Endothelial cell of umbilical vein (primary cell): Measurements from ENCODE around the gene NRAS. TPM values are rescaled to one million over a fixed set of nuclear protein-coding genes. Genes with fewer than 3 reads are reported as not detected.

Source experiments
- BruUV-seq: library from RNA; stranded (reverse); fragments of 400-500 nt; replicated peaks from 2 replicates; lab custom pipeline; 2021; lab: Mats Ljungman, UMichigan
- CTCF ChIA-PET: fragments of 300-600, 350-600 bp; sonication (Branson Sonifier 250); formaldehyde crosslinking; loops from one replicate; lab custom pipeline; 2021; ENCODE audit warnings: antibody characterized with exemption, inconsistent platforms; lab: Charles Lee
- POLR2A ChIA-PET: fragments of 300-600, 350-600 bp; sonication (Branson Sonifier 250); formaldehyde crosslinking; loops from one replicate; lab custom pipeline; 2021; ENCODE audit warnings: antibody characterized with exemption, inconsistent platforms; lab: Charles Lee
- DNase-seq: peaks from one replicate; pipeline ENCODE4 v3.0.0-alpha.2; 2011; ENCODE audit warnings: low read depth, low spot score
- FAIRE-seq: peaks from 2 replicates; lab custom pipeline; 2011; peaks lifted over from hg19 to GRCh38; lab: Jason Lieb, UNC
- H2AFZ ChIP-seq: 2 replicates; pipeline ENCODE4 v1.6.0; 2012; ENCODE audit warnings: low read depth, low read length, control low read depth, inconsistent platforms
- H3K27ac ChIP-seq: 2 replicates; pipeline ENCODE4 v1.5.1; 2011; ENCODE audit warnings: low read depth, mild to moderate bottlenecking, control low read depth, low read length, moderate library complexity; ENCODE audit not compliant: insufficient read depth
- H3K27me3 ChIP-seq, 2 experiments: 2 replicates each; pipeline versions ENCODE4 v1.6.0 to v1.6.1; 2011; ENCODE audit warnings: low read length in 2 of 2, mixed read lengths in 1 of 2; ENCODE audit not compliant: control insufficient read depth in 2 of 2, insufficient read depth in 2 of 2
- H3K36me3 ChIP-seq, 2 experiments: 2 replicates in 1 of 2; 3 replicates in 1 of 2; pipeline ENCODE4 v1.5.1; 2011; ENCODE audit warnings: low read length in 2 of 2, mild to moderate bottlenecking in 1 of 2, moderate library complexity in 1 of 2; ENCODE audit not compliant: control insufficient read depth in 2 of 2, insufficient read depth in 2 of 2; ENCODE audit errors: extremely low read depth in 1 of 2
- H3K4me1 ChIP-seq: 3 replicates; pipeline ENCODE4 v1.5.1; 2011; ENCODE audit warnings: mild to moderate bottlenecking, low read length; ENCODE audit not compliant: control insufficient read depth, insufficient read depth; ENCODE audit errors: extremely low read depth
- H3K4me2 ChIP-seq: 2 replicates; pipeline ENCODE4 v1.6.1; 2011; ENCODE audit warnings: low read length, control low read depth, mixed read lengths; ENCODE audit not compliant: insufficient read depth
- H3K4me3 ChIP-seq, 3 experiments: fragments of 200-600 bp in 1 of 3; sonication (generic), shearing (Covaris generic) in 1 of 3; replicated peaks in 1 of 3; 2 replicates each; pipeline ENCODE4 v1.5.1; 2011 to 2016; ENCODE audit warnings: control low read depth in 3 of 3, low read length in 3 of 3, mild to moderate bottlenecking in 2 of 3, inconsistent platforms in 1 of 3, low read depth in 1 of 3, moderate library complexity in 1 of 3; ENCODE audit not compliant: insufficient read depth in 1 of 3
- H3K79me2 ChIP-seq: 2 replicates; pipeline ENCODE4 v1.6.0; 2012; ENCODE audit warnings: low read length, inconsistent platforms; ENCODE audit not compliant: control insufficient read depth, insufficient read depth
- H3K9ac ChIP-seq: replicated peaks from 2 replicates; pipeline ENCODE3; 2011; ENCODE audit warnings: low read length, control low read depth; ENCODE audit not compliant: insufficient read depth; ENCODE audit errors: extremely low read depth
- H3K9me1 ChIP-seq: replicated peaks from 3 replicates; pipeline ENCODE4 v1.6.0; 2011; ENCODE audit warnings: mild to moderate bottlenecking, low read length; ENCODE audit not compliant: control insufficient read depth, insufficient read depth; ENCODE audit errors: extremely low read depth
- H3K9me3 ChIP-seq: replicated peaks from 2 replicates; pipeline ENCODE4 v1.5.1; 2012; ENCODE audit warnings: low read length, inconsistent platforms; ENCODE audit not compliant: control insufficient read depth, insufficient read depth
- H4K20me1 ChIP-seq: replicated peaks from 2 replicates; pipeline ENCODE3; 2011; ENCODE audit warnings: mild to moderate bottlenecking, low read length; ENCODE audit not compliant: control insufficient read depth, insufficient read depth; ENCODE audit errors: extremely low read depth
- CTCF ChIP-seq, 2 donors: IDR thresholded peaks; 1 replicate in 1 of 2; 2 replicates in 1 of 2; pipeline ENCODE4 v1.5.1; 2011; ENCODE audit warnings: low read length in 2 of 2, mild to moderate bottlenecking in 2 of 2, moderate library complexity in 2 of 2, control low read depth in 1 of 2, inconsistent platforms in 1 of 2, low read depth in 1 of 2; ENCODE audit not compliant: insufficient read depth in 1 of 2; ENCODE audit errors: extremely low read depth in 1 of 2
- EZH2 ChIP-seq: IDR thresholded peaks from 2 replicates; pipeline ENCODE4 v1.6.1; 2012; ENCODE audit warnings: borderline replicate concordance, low read depth, mild to moderate bottlenecking, moderate library complexity, low read length, inconsistent platforms; ENCODE audit not compliant: severe bottlenecking
- FOS ChIP-seq: IDR thresholded peaks from 2 replicates; pipeline ENCODE4 v1.6.1; 2011; ENCODE audit warnings: mild to moderate bottlenecking, low read length, moderate library complexity, borderline replicate concordance; ENCODE audit not compliant: insufficient read depth
- GATA2 ChIP-seq: IDR thresholded peaks from 2 replicates; pipeline ENCODE4 v1.7.0; 2011; ENCODE audit warnings: low read depth, mild to moderate bottlenecking, moderate library complexity, mixed read lengths, low read length; ENCODE audit not compliant: insufficient read length, insufficient read depth
- JUN ChIP-seq: IDR thresholded peaks from 2 replicates; pipeline ENCODE4 v1.6.1; 2011; ENCODE audit warnings: borderline replicate concordance, low read depth; ENCODE audit not compliant: insufficient read length, insufficient read depth
- MYC ChIP-seq: IDR thresholded peaks from one replicate; pipeline ENCODE4 v1.6.1; 2011; ENCODE audit warnings: mild to moderate bottlenecking, low read depth, low read length
- POLR2A ChIP-seq: IDR thresholded peaks from 2 replicates; pipeline ENCODE4 v1.6.1; 2012; ENCODE audit warnings: low read depth, mild to moderate bottlenecking, control low read depth, low read length
- POLR2AphosphoS5 ChIP-seq: IDR thresholded peaks from 2 replicates; pipeline ENCODE4 v1.6.1; 2012; ENCODE audit warnings: low read depth, mild to moderate bottlenecking, control low read depth, low read length, moderate library complexity; ENCODE audit not compliant: insufficient read depth
- dilution Hi-C: fragments of 300-500 bp; cut with MboI; formaldehyde crosslinking; loops from one replicate; pipeline ENCODE4 v1.15.0; 2019; ENCODE audit warnings: low sequenced_read_pairs; ENCODE audit not compliant: extremely low pct_ligation_motif_present
- intact Hi-C: fragments of 100-400 bp; cut with micrococcal nuclease; formaldehyde crosslinking; loops from one replicate; pipeline ENCODE4 v1.10.0; 2022
- polyA plus RNA-seq, 4 experiments: library from polyadenylated mRNA; depleted of rRNA in 3 of 4; stranded (reverse) in 3 of 4; unstranded in 1 of 4; fragments of >200 nt; gene quantifications; 2 replicates each; pipeline versions ENCODE4 v1.2.1 to v1.2.3, GENCODE V29; 2011 to 2012; ENCODE audit warnings: missing spikeins in 1 of 4
- total RNA-seq: library from RNA; stranded (reverse); gene quantifications from 2 replicates; pipeline ENCODE4 v1.2.3, GENCODE V29; 2021
- TF ChIP-seq, protein P1 (sequence below): IDR thresholded peaks from 2 replicates; pipeline ENCODE4 v1.6.1; 2011; ENCODE audit not compliant: insufficient read depth, insufficient read length

NRAS gene
- total and polyA plus RNA-seq, 2 donors (not counting 3 experiments of a cell fraction or from before 2014, with no cell fraction given), result 29.4 to 76.5 TPM

- H3K27ac ChIP-seq, result no peak overlapping the region
- no TSS peak for BruUV-seq
- peaks cover 2 to 11% of the 10 kb centered on the region in 2 experiments for H3K27me3 ChIP-seq
- TF ChIP-seq JUN (no peak), POLR2AphosphoS5 (no peak), GATA2 (no peak), CTCF (IDR thresholded peaks at IDR 0.05; ENCODE audit: extremely low read depth in 1 of 2, insufficient read depth in 1 of 2, low read depth in 1 of 2, low read length in 2 of 2) (no peak), POLR2A (no peak)
- H3K36me3 ChIP-seq, result no peaks in the 10 kb centered on the region
- no peaks in the 10 kb centered on the region for H3K79me2 ChIP-seq
- H2AFZ ChIP-seq, result no peak overlapping the region
- H3K9ac ChIP-seq, result no peak overlapping the region
- H3K9me3 ChIP-seq, result no peaks in the 10 kb centered on the region
- H3K4me2 ChIP-seq, result no peak overlapping the region
- peaks cover 11% of the 10 kb centered on the region for H3K4me1 ChIP-seq
- FAIRE-seq (no peak), DNase-seq (no peak)
- dilution Hi-C loops, result no loop called here
- H3K4me3 ChIP-seq, result no peak overlapping the region
- no peaks in the 10 kb centered on the region for H3K9me1 ChIP-seq
- no peaks in the 10 kb centered on the region for H4K20me1 ChIP-seq
- intact Hi-C loops, result no loop called here
- CTCF ChIA-PET, result interaction anchor here (1.0 to 1.5 kb wide), 4 partner anchors 25 to 385 kb away, joined by 3 read pairs; no protein-coding TSS in a partner anchor
- POLR2A ChIA-PET, result no interaction called here
Observed at GRCh38 chr1:114668373-114668772, 48.2 kb downstream of the NRAS start.

DNA sequence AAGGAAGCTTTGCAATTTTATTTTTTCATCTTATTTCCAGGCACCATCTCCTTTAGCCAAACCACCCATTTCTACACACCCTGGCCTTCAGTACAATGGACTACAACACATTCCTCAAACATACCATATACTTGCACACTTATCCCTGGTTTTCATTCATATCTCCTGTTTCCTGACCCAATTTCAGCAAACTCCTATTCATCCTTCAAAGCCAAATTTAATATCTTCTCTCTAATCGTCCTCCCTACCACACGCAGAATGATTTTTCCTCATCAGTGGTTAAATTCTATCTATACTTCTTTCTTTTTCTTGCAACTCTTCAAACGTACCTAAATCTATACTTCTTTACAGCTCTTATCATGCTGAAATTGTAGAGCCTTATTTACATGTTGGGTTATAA lies 49.6 kb downstream of the NRAS start:
- Histone ChIP-seq H3K27me3 (peaks cover 2 to 4% of the 10 kb centered on the region in 2 experiments), H3K36me3 (no peaks in the 10 kb centered on the region), H3K4me1 (peaks cover 11% of the 10 kb centered on the region), H3K79me2 (no peaks in the 10 kb centered on the region), H2AFZ (no peak overlapping the region), H3K4me3 (no peak overlapping the region), H3K9me1 (no peaks in the 10 kb centered on the region), H3K9ac (no peak overlapping the region), H3K9me3 (no peaks in the 10 kb centered on the region), H4K20me1 (no peaks in the 10 kb centered on the region), H3K27ac (no peak overlapping the region), H3K4me2 (no peak overlapping the region)
- dilution Hi-C loops (no loop called here), intact Hi-C loops (no loop called here)
- BruUV-seq, result no TSS peak
- POLR2A ChIA-PET, result no interaction called here
- TF ChIP-seq JUN, result no peak
- no peak for TF ChIP-seq POLR2A
- no peak for TF ChIP-seq MYC
- no peak for TF ChIP-seq EZH2
- TF ChIP-seq POLR2AphosphoS5, result no peak
- no peak for TF ChIP-seq GATA2
- TF ChIP-seq FOS, result no peak
- no peak for TF ChIP-seq CTCF (IDR thresholded peaks at IDR 0.05; ENCODE audit: extremely low read depth in 1 of 2, insufficient read depth in 1 of 2, low read depth in 1 of 2, low read length in 2 of 2)
- TF ChIP-seq, protein P1, sequence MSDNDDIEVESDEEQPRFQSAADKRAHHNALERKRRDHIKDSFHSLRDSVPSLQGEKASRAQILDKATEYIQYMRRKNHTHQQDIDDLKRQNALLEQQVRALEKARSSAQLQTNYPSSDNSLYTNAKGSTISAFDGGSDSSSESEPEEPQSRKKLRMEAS, result no peak
- FAIRE-seq, result no peak
- DNase-seq, result no peak
- CTCF ChIA-PET, result interaction anchor here (1.3 kb wide), 1 partner anchor 28 kb away, joined by 3 read pairs; no protein-coding TSS in a partner anchor
